C1 segment of cervical spinal cord (tissue), 14 donors: ENCODE results near the gene SAMD4B.
"Not testable (repeated sequence)": the region's sequence is repeated elsewhere in the genome, so short reads cannot be mapped to it uniquely, and the experiment has no call there.

Source experiments
- DNase-seq, 14 donors: peaks; one replicate each; lab custom pipeline; 2025; lab: John Stamatoyannopoulos, UW

Gene SAMD4B

DNA sequence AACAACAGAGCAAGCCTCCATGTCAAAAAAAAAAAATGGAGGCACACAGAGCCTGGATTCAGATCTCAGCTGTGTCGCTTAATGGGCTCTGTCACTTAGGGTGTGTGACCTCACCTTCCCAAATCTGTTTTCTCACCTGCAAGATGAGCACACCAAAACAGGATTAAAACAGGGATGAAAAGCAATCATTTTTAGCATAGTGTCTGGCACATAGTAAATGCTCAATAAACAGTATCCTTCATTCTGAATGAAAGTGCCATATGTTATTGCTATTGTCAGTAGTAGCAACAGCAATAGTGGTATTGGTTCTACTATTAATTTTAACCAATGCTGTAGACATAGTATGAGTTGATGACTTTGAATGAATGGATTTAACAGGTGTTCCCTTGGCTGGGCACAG lies 23.3 kb downstream of the SAMD4B start:
- DNase-seq: no peak

DNA sequence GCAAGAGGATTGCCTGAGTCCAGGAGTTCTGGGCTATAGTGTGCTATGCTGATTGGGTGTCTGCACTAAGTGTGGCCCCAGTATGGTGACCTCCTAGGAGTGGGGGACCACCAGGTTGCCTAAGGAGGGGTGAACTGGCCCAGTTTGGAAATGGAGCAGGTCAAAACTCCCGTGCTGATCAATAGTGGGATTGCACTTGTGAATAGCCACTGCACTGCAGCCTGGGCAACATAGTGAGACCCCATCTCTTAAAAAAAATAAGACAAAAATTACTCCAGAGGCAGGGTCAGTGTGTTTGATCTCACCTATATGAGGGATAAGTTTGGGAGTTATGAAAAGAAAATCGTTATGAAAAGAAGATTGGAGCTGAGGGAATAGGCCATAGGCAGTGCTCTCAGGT lies 27.0 kb downstream of the SAMD4B start:
- DNase-seq: no peak

GRCh38 chr19:39370735-39371134 lies 28.5 kb downstream of the SAMD4B start:
- DNase-seq: no peak

DNA sequence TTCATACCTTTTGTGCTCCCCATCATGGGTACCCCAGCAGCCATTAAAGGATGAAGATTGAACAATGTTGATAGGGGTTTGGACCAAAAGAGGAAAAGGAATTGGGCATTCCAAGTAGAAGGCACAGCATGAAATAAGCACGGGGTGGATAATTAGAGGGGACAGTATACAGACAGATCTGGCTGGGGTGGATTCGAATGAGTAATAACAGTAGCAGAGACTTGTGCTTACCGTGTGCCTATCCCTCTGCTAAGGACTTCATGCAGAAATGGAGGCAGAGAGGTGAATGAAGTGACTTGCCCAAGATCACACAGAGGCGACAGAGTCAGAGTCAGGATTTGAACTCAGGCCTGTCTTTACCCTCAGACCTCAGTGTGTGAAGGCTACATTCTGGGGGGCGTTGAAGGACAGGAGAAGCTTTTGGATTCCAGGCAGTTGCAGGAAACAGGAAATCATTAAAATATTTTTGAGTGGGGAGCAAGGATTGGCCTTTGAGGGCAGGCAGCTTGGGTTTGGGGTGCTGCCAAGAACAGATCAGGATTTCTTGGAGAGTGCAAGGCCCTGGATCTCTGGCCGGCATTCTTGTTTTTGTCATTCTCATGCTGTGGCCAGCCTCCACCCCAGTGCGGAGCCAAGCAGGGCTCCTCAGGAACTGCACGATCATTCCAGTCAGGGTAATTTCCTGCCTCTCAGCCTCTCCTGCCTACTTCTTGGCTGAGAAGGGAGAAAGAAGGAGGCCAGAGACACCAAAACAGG lies 30.0 kb downstream of the SAMD4B start:
- peak in 11 of 14 donors; percentile 16 to 74 (median 37) for DNase-seq

DNA sequence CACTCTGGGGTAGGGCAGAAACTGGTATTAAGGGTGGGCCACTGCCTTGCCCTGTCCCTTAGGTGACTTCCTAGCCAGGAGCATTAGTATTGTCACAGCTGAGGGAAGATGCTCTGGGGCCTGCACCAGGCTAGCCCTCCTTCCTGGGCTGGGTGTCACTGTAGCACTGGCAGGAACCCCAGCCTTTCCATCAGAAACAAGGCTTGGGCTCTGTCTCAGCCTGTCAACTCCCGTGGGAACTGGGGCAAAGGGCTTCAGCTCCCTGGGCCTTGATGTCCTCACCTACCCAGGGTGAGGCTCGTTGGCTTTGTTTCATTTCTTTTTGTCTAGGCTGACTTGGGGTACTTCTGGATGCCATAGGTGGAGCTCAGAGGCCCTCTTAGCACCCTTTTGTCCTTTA lies 30.7 kb downstream of the SAMD4B start:
- DNase-seq: peak in 2 of 14 donors; percentile 42 to 46

- no peak for DNase-seq
Observed at GRCh38 chr19:39375929-39376328, 33.7 kb downstream of the SAMD4B start.

GRCh38 chr19:39377373-39378362 lies 35.4 kb downstream of the SAMD4B start:
- no peak for DNase-seq

DNA sequence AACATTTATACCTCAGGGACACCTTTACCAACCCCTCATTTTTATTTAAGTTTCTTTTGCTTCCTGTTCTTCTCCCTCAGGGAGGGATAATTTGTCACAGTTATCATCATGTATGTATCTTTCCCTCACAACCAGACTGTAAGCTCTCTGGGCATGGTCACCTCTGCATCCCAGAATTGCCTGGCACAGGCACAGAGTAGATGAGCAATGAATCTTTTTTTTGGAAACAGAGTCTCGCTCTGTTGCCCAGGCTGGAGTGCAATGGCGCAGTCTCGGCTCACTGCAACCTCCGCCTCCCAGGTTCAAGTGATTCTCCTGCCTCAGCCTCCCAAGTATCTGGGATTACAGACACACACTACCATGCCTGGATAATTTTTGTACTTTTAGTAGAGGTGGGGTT lies 37.1 kb downstream of the SAMD4B start:
- not testable (repeated sequence) for DNase-seq

DNA sequence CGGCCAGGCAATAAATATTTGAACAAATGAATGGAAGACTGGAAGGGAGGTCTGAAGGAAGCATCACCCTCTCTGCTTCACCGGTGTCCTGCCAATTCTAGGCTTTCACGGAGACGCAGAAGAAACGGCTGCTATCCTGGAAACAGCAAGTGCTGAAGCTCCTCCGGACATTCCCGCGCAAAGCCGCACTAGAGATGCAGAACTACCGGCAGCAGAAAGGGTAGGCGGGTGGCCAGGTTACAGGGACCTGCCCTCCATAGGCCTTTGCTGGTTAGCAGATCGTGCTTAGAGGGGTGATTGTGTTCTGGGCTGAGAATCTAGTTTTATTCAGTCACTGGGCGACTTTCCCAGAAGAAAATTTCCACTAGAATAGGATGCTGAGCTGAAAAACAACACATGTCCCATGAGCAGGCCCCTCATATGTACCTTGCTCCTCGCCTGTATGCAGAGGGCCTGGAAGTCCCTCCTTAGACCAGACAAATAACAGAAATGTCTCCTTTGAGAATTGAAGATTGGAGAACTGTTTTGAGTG lies 37.7 kb downstream of the SAMD4B start:
- peak in 4 of 14 donors; percentile 20 to 67 (median 28) for DNase-seq

DNA sequence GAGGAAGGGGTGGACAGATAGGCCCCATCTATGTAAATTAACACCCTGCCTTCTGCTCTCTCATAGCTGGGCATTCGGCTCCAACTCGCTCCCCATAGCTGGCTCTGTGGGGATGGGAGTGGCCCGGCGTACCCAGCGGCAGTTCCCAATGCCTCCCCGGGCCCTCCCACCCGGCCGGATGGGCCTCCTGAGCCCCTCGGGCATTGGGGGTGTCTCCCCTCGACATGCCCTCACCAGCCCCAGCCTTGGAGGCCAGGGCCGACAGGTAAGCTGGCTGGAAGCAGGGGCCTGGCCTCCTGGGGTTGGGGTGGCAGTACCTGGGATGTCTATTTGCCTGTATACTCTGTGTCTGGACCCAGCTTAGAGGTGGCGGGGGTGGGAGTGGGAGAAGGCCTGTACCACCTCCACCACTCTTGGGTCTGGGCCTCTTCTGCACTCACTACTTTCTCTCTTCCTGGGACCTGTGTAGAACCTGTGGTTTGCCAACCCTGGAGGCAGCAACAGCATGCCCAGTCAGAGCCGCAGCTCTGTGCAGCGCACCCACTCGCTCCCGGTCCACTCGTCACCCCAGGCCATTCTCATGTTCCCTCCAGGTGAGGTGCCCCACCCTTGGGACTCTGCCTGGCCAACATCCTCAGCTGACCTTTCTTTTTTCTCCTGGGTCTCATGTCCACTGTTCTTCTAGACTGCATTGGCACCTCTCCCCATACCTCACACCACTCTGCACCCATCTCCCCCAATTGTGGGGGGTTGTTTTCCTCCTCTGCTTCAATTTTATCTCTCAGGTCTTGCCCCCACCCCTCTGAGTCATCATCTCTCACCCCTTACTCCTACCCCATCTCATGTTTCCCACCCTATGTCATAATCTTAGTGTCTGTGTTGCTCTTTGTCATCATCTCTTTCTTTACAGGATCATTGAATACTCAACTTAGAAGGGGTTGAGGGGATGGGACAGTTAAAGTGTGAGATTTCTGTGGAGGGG lies 38.6 kb downstream of the SAMD4B start:
- DNase-seq: no peak

- no peak for DNase-seq
Observed at GRCh38 chr19:39381910-39382611, 39.8 kb downstream of the SAMD4B start.

DNA sequence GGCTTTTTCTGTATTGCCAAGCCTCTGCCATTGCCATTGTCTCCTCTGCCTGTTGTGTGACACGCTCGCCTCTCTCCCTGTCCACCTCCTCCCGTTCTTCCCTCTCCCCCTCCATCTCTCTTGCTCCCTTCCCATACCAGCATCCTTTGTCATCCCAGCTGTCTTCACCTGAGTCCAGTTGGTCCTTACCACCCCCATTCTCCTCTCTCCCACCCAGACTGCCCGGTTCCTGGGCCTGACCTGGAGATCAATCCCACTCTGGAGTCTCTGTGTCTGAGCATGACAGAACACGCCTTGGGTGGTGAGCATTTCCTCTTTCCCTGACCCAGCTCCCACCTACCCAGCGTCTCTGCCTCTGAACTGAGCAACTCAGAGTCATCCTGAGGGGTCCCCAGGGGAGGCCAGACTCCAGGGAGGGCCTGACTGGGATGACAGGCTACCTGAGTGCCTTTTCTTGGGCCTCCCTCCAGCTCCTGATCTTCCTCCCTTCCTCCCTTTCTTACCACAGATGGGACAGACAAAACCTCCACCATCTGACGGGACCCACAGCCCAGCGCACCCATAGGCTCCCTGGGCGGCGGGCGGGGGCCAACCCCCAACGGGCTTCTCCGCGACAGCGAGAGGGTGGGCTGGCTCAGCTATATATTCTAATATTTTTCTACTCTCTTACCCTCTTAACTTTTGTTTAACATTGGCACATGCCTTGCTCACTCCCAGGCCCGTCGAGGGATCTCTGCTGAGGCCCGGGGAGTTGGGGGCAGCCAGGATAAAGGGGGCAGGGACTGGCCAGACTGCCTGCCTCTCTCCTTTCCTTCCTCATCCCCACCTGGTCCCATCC lies 41.0 kb downstream of the SAMD4B start:
- no peak for DNase-seq

GRCh38 chr19:39384839-39385568 lies 42.8 kb downstream of the SAMD4B start:
- no peak for DNase-seq

DNA sequence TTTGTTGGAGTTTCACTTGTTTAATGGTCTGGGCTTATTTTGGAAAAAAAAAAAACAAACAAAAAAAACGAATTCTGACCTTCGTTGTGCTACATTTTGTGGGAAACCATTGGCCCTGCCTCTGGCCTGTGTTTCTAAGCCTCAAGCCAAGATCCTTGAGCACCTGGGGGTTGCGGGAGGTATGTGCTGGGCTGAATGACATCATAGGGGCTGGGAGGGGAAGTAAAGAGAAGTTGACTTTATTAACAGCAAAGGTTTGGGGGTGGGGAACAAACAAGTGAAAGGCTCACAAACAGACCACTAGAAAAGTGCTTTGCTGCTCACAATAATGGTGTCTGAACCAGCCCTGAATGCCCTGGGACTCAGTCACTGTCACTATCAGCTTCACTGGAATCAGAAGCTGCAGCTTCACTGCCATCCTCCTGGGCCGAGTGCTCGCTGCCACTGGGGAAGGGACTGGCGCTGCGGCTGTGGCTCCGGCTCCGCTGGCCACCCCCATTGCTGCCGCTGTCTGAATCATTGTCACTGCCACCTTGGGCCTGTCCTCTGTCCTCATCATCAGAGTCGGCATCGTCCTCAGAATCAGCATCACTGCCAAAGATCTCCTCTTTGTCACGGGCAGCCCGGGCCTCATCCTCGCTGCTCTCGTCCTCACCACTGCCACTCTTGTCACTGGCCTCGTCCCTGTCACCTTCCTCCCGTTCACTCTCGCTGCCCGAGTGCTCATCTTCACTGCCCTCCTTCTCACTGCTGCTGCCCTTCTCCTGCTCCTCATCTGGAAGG lies 43.6 kb downstream of the SAMD4B start:
- no peak for DNase-seq

DNA sequence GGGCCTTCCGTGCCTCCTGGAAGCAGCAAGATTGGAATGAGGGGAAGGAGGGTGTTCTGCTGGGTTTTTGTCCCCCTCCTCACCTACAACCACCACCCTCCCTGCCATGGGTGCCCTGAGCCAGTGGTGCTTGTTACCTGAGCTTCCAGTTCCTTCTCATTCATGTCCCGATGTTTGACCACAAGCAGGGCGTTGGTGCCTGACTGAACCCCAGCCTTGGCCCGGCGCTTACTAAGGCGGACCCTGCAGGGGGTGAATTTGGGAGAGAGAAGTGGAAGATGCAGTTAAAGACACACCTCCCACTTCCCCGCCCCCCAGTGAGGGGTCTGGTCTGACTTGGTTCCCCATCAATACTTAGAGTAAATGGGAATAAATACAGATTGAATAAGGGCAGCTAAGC lies 44.3 kb downstream of the SAMD4B start:
- no peak for DNase-seq

GRCh38 chr19:39388657-39389056 lies 46.4 kb downstream of the SAMD4B start:
- no peak for DNase-seq

- DNase-seq: no peak
Observed at GRCh38 chr19:39389631-39390414, 47.6 kb downstream of the SAMD4B start.
